Psoas muscle (tissue), 8 donors: ENCODE results near the gene TIMM29. TPM values are rescaled to one million over a fixed set of nuclear protein-coding genes. Genes with fewer than 3 reads are reported as not detected.

ENCODE experiments used
- ATAC-seq, 4 donors: fragments of 200-7000 bp; cut with Tn5 transposase; one replicate each; pipeline ENCODE4 v1.9.1; 2020; ENCODE audit warnings: moderate library complexity in 3 of 4, mild to moderate bottlenecking in 2 of 4
- DNase-seq, 2 donors: peaks; one replicate each; pipeline ENCODE4 v3.0.0-alpha.2; 2020
- H3K27ac ChIP-seq: fragments of 200-600 bp; one replicate; pipeline ENCODE4 v1.8.0; 2022
- H3K27me3 ChIP-seq, 3 donors: fragments of 200-600 bp in 1 of 3; one replicate each; pipeline versions ENCODE4 v1.6.1 to v1.8.0; 2013 to 2022; ENCODE audit warnings: low read length in 2 of 3, mild to moderate bottlenecking in 2 of 3, moderate library complexity in 1 of 3; ENCODE audit not compliant: insufficient read depth in 3 of 3
- H3K36me3 ChIP-seq, 2 donors: fragments of 200-600 bp in 1 of 2; one replicate each; pipeline versions ENCODE4 v1.6.1 to v1.8.0; 2013 to 2022; ENCODE audit warnings: low read depth in 1 of 2, mild to moderate bottlenecking in 1 of 2, moderate library complexity in 1 of 2; ENCODE audit not compliant: insufficient read depth in 1 of 2
- H3K4me1 ChIP-seq: fragments of 200-600 bp; one replicate; pipeline ENCODE4 v1.8.0; 2022
- H3K4me3 ChIP-seq: fragments of 200-600 bp; one replicate; pipeline ENCODE4 v1.8.0; 2022; ENCODE audit warnings: mild to moderate bottlenecking
- H3K9me3 ChIP-seq: fragments of 200-600 bp; one replicate; pipeline ENCODE4 v1.8.0; 2022
- WGBS, 3 donors: extraction: QIAGEN DNeasy Blood & Tissue Kit; methylation state at CpG; one replicate each; pipeline versions ENCODE4 v1.1.6 to v1.1.7; 2013; 5-methylcytosine and 5-hydroxymethylcytosine counted together
- intact Hi-C, 2 donors: fragments of 100-400 bp; cut with DNase I; formaldehyde crosslinking; loops; one replicate each; pipeline versions ENCODE4 v1.11.0 to v1.14.2; 2022
- polyA plus RNA-seq, 3 donors: library from polyadenylated mRNA; stranded (reverse); fragments of 200-250 nt; gene quantifications; one replicate each; pipeline ENCODE4 v1.2.3, GENCODE V29; 2013
- total RNA-seq, 4 donors: library from RNA; stranded (reverse); fragmentation: NEBNext Ultra II Directional in 2 of 4; extraction: Animal tissue kit (Norgen Biotek cat#: 25700) in 2 of 4; gene quantifications; one replicate each; pipeline versions ENCODE4 v1.2.1 to v1.2.4, GENCODE V29; 2021 to 2023
- TF ChIP-seq, protein P1 (sequence below): fragments of 200-600 bp; IDR thresholded peaks from one replicate; pipeline ENCODE4 v1.8.0; 2022; ENCODE audit warnings: antibody characterized with exemption
- donor health status: healthy with polysubstance abuse.
- donor health status: DM: no; HTN: no; CAD: no; lungs with moderate emphysema.
- donor health status: Bipolar disorder and iron deficiency.
- donor health status: healthy.
- donor health status: DM: yes; HTN: yes; CAD: no.
- donor health status: DM: no; HTN: no; CAD: no.
- donor health status: DM: no; HTN: no; CAD: no.
- donor health status: DM: yes; HTN: yes; CAD: no.

Gene TIMM29
- total and polyA plus RNA-seq, 7 donors: 12.9 to 29.0 (median 18.3) TPM

DNA sequence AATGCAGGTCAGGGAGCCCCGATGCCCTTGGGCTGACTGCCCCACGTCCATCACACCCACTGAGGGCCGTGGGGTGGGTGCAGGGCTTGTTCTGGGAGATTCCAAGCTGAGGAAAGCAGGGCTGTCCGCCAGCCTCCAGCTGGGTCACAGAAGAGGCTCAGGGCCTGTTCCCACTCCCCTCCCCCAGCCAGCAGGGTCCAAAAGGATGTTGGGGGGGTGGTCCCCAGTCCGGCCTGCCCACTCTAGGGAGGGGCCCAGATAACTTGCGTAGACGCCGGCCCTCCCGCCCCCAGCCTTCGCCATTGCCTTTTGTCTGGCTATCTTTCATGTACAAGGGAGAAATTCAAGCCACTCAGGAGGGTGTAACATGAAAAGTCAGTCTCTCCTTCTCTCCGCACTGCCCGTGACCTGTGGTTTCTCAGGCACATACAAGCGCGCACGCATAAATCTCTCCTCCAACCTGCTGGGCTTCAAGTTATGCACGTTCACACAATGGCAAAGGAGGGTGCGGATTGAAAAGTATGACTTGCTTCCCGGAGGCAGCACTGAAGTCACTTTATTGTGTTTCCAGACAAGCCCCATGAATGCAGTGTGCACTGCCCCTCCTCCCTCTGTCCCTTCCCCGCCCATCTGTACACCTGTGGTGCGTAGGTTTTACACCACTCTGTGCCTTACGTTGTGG lies 37.1 kb upstream of the TIMM29 start:
- H3K36me3 ChIP-seq: no peaks in the 10 kb centered on the region
- H3K4me1 ChIP-seq: peaks cover 84% of the 10 kb centered on the region
- peak overlapping the region; percentile 41 for H3K4me3 ChIP-seq
- no peaks in the 10 kb centered on the region for H3K27me3 ChIP-seq
- H3K9me3 ChIP-seq: no peaks in the 10 kb centered on the region
- intact Hi-C loops: no loop called here
- TF ChIP-seq, protein P1, sequence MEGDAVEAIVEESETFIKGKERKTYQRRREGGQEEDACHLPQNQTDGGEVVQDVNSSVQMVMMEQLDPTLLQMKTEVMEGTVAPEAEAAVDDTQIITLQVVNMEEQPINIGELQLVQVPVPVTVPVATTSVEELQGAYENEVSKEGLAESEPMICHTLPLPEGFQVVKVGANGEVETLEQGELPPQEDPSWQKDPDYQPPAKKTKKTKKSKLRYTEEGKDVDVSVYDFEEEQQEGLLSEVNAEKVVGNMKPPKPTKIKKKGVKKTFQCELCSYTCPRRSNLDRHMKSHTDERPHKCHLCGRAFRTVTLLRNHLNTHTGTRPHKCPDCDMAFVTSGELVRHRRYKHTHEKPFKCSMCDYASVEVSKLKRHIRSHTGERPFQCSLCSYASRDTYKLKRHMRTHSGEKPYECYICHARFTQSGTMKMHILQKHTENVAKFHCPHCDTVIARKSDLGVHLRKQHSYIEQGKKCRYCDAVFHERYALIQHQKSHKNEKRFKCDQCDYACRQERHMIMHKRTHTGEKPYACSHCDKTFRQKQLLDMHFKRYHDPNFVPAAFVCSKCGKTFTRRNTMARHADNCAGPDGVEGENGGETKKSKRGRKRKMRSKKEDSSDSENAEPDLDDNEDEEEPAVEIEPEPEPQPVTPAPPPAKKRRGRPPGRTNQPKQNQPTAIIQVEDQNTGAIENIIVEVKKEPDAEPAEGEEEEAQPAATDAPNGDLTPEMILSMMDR: no peak
- peak; percentile 30 to 46 (median 44) for ATAC-seq
- DNase-seq: no peak
- WGBS, 3 donors: 21 to 30% (median 25%) methylated on average over 21 of the region's 21 CpGs
- H3K27ac ChIP-seq: peak overlapping the region; percentile 91

DNA sequence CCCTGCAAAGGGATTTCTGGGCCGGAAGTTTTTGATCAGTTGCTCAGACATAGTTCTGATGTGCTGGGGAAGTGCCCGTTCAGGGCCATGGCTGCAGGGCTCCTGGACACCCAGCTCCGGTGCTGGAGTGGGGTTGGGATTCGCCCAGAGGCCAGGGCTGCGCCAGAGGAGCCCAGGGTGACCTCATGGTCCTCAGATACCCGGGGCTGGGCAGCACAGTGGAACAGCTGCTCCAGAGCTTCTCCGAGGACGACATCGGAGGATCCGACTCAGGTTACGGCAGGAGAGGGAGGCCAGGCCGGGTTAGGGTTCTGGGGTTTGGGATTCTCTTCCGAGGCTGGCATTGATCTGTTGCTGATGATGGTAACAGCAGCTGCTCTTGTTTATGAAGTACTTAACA lies 36.4 kb upstream of the TIMM29 start:
- ATAC-seq: peak; percentile 83 to 87 (median 86)
- H3K27me3 ChIP-seq: no peaks in the 10 kb centered on the region
- H3K4me3 ChIP-seq: peak overlapping the region; percentile 41
- TF ChIP-seq, protein P1: no peak
- peak overlapping the region; percentile 91 for H3K27ac ChIP-seq
- peaks cover 84% of the 10 kb centered on the region for H3K4me1 ChIP-seq
- intact Hi-C loops: no loop called here
- no peaks in the 10 kb centered on the region for H3K36me3 ChIP-seq
- whole genome bisulfite sequencing, 3 donors: 24 to 41% (median 29%) methylated on average over 13 of the region's 13 CpGs
- peak; percentile 76 to 92 for DNase-seq
- H3K9me3 ChIP-seq: no peaks in the 10 kb centered on the region

DNA sequence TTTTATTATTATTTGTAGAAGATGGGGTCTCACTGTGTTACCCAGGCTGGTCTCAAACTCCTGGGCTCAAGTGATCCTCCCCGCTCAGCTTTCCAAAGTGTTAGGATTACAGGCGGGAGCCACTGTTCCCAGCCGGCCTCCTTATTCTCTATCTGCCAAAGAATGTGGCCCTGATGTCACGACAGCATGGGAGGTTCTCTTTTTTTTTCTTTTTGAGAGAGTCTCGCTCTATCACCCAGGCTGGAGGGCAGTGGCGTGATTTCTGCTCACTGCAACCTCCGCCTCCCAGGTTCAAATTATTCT lies 33.7 kb upstream of the TIMM29 start:
- intact Hi-C loops: loop anchor here in 1 of 2 donors (2.0 kb wide), 1 partner anchor 16 kb away; no protein-coding TSS in a partner anchor
- Histone ChIP-seq H3K27ac (peak overlapping the region; percentile 91), H3K36me3 (no peaks in the 10 kb centered on the region), H3K27me3 (no peaks in the 10 kb centered on the region), H3K4me3 (peak overlapping the region; percentile 53), H3K4me1 (peaks cover 87% of the 10 kb centered on the region), H3K9me3 (no peaks in the 10 kb centered on the region)
- ATAC-seq (no peak), DNase-seq (no peak)
- 56 to 74% (median 59%) methylated on average over 7 of the region's 7 CpGs for WGBS, 3 donors
- TF ChIP-seq, protein P1: no peak

DNA sequence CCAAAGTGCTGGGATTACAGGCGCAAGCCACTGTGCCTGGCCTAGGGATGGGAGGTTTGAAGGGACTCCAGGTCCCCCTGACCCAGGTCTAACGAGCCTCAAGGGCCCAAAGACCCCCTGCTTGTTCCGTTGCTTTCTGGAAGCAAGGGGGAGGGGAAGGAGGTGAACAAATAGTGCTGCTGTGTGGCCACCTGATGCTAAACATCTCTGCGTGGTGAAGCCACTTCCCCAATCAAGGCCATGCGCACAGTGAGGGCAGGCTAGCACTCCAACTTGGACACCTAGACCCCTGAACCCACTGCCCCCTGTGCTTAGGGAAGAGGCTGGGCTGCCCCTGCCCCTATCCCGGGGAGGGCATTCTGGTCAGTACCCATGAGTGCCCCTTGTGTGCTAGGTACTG lies 33.2 kb upstream of the TIMM29 start:
- ATAC-seq: no peak
- Histone ChIP-seq H3K27me3 (no peaks in the 10 kb centered on the region), H3K9me3 (no peaks in the 10 kb centered on the region), H3K36me3 (no peaks in the 10 kb centered on the region), H3K4me3 (peak overlapping the region; percentile 53), H3K4me1 (peaks cover 92% of the 10 kb centered on the region), H3K27ac (peak overlapping the region; percentile 91)
- 52 to 84% (median 59%) methylated on average over 6 of the region's 6 CpGs for WGBS, 3 donors
- no peak for DNase-seq
- TF ChIP-seq, protein P1: no peak
- intact Hi-C loops: loop anchor here in 1 of 2 donors (2.0 kb wide), 1 partner anchor 17 kb away; no protein-coding TSS in a partner anchor

DNA sequence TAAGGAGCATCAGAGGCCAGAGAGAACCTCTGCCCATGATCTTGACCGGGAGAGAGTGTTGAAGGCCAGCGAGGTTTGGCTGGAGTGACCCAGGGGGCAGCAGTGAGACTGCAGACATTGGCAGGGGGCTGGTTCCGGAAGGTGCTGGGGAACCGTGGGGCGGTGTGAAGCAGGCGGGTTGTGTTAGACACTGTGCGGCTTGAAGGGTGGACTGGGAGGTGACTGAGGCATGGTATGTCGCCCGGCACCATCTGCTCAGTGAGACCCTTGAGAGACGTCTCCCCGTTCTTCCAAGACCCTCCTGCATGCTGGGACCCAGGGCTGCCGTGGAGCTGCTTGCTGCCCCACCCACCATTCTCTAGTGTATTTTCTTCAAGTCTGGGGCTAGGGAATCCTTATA lies 32.7 kb upstream of the TIMM29 start:
- no peaks in the 10 kb centered on the region for H3K36me3 ChIP-seq
- DNase-seq (no peak), ATAC-seq (peak in 1 of 4 donors; percentile 11)
- peaks cover 94% of the 10 kb centered on the region for H3K4me1 ChIP-seq
- TF ChIP-seq, protein P1: peak; percentile 25
- H3K27me3 ChIP-seq: no peaks in the 10 kb centered on the region
- intact Hi-C loops: loop anchor here in 1 of 2 donors (2.0 kb wide), 1 partner anchor 17 kb away; no protein-coding TSS in a partner anchor
- WGBS, 3 donors: 48 to 56% (median 54%) methylated on average over 12 of the region's 12 CpGs
- H3K27ac ChIP-seq: peak overlapping the region; percentile 91
- peak overlapping the region; percentile 53 for H3K4me3 ChIP-seq
- H3K9me3 ChIP-seq: no peaks in the 10 kb centered on the region
